SK-N-SH (cell line): ENCODE data around the gene LPP. TPM values are rescaled to one million over a fixed set of nuclear protein-coding genes. Genes with fewer than 3 reads are reported as not detected.

Source experiments
- CTCF ChIA-PET: fragments of 300-600, 350-600 bp; formaldehyde crosslinking; extraction: SDS; loops from one replicate; lab custom pipeline; 2021; lab: Yijun Ruan, JAX
- POLR2A ChIA-PET: fragments of 350-600 bp; sonication (Branson Sonifier 250); formaldehyde crosslinking; extraction: SDS; loops from one replicate; lab custom pipeline; 2020; ENCODE audit warnings: antibody characterized with exemption, inconsistent platforms; lab: Yijun Ruan, JAX
- DNase-seq: peaks from one replicate; pipeline ENCODE4 v3.0.0; 2012
- H2AFZ ChIP-seq: fragments of 200-600 bp; sonication (generic); 2 replicates; pipeline ENCODE4 v1.8.1; 2016; ENCODE audit warnings: antibody characterized with exemption, mild to moderate bottlenecking, low read depth
- H3F3A ChIP-seq: fragments of 200-600 bp; sonication (generic); replicated peaks from 2 replicates; pipeline ENCODE3; 2016; ENCODE audit warnings: antibody characterized with exemption, mild to moderate bottlenecking; ENCODE audit not compliant: insufficient read depth
- H3K27ac ChIP-seq, 2 experiments: fragments of 200-500 bp in 1 of 2; fragments of 200-600 bp in 1 of 2; sonication (Bioruptor generic) in 1 of 2; sonication (generic), shearing (Covaris generic) in 1 of 2; 2 replicates each; pipeline versions ENCODE4 v1.5.1 to v1.6.1; 2014 to 2016; ENCODE audit warnings: low read depth in 2 of 2, inconsistent platforms in 1 of 2, low read length in 1 of 2, mild to moderate bottlenecking in 1 of 2, mixed read lengths in 1 of 2
- H3K27me3 ChIP-seq: fragments of 200-600 bp; sonication (generic), shearing (Covaris generic); 2 replicates; pipeline ENCODE4 v1.6.1; 2016; ENCODE audit warnings: mixed run types; ENCODE audit not compliant: insufficient read depth
- H3K36me3 ChIP-seq, 2 experiments: fragments of 200-500 bp in 1 of 2; fragments of 200-600 bp in 1 of 2; sonication (Bioruptor generic) in 1 of 2; sonication (generic) in 1 of 2; replicated peaks in 1 of 2; 2 replicates each; pipeline versions ENCODE3 to v1.5.1; 2014 to 2016; ENCODE audit warnings: low read length in 1 of 2, mild to moderate bottlenecking in 1 of 2; ENCODE audit not compliant: insufficient read depth in 2 of 2, control insufficient read depth in 1 of 2
- H3K4me1 ChIP-seq, 2 experiments: fragments of 200-500 bp in 1 of 2; fragments of 200-600 bp in 1 of 2; sonication (Bioruptor generic) in 1 of 2; sonication (generic), shearing (Covaris generic) in 1 of 2; 2 replicates each; pipeline versions ENCODE4 v1.5.1 to v1.6.1; 2014 to 2016; ENCODE audit warnings: low read depth in 1 of 2, low read length in 1 of 2, mixed run types in 1 of 2; ENCODE audit not compliant: insufficient read depth in 2 of 2, control insufficient read depth in 1 of 2
- H3K4me2 ChIP-seq: fragments of 200-600 bp; sonication (generic), shearing (Covaris generic); 2 replicates; pipeline ENCODE4 v1.6.1; 2017; ENCODE audit warnings: mixed run types
- H3K4me3 ChIP-seq, 2 experiments: fragments of 200-500 bp in 1 of 2; fragments of 200-600 bp in 1 of 2; sonication (Bioruptor generic) in 1 of 2; sonication (generic), shearing (Covaris generic) in 1 of 2; 2 replicates each; pipeline versions ENCODE4 v1.5.1 to v1.8.1; 2014 to 2016; ENCODE audit warnings: low read depth in 2 of 2, inconsistent platforms in 1 of 2, low read length in 1 of 2, mild to moderate bottlenecking in 1 of 2, mixed read lengths in 1 of 2, moderate library complexity in 1 of 2
- H3K79me2 ChIP-seq: fragments of 200-600 bp; sonication (generic); 2 replicates; pipeline ENCODE4 v1.8.1; 2017; ENCODE audit warnings: mild to moderate bottlenecking; ENCODE audit not compliant: insufficient read depth
- H3K9ac ChIP-seq: fragments of 200-600 bp; sonication (generic); 2 replicates; pipeline ENCODE4 v1.6.1; 2017; ENCODE audit warnings: mixed run types
- H3K9me2 ChIP-seq: fragments of 200-600 bp; sonication (generic); 2 replicates; pipeline ENCODE4 v1.6.1; 2017; ENCODE audit warnings: mixed run types
- H3K9me3 ChIP-seq: fragments of 200-600 bp; sonication (generic); 2 replicates; pipeline ENCODE4 v1.6.1; 2017; ENCODE audit warnings: mixed run types, mild to moderate bottlenecking, moderate library complexity
- H4K20me1 ChIP-seq: fragments of 200-600 bp; sonication (generic); 2 replicates; pipeline ENCODE4 v1.6.1; 2017; ENCODE audit warnings: mild to moderate bottlenecking, mixed run types; ENCODE audit not compliant: insufficient read depth
- CHD2 ChIP-seq: fragments of 150-350 bp; IDR thresholded peaks from 2 replicates; pipeline ENCODE4 v1.6.1; 2018; ENCODE audit warnings: low read length; ENCODE audit not compliant: partially characterized antibody
- ELF1 ChIP-seq: IDR thresholded peaks from 2 replicates; pipeline ENCODE4 v1.4.0; 2012
- EZH2phosphoT487 ChIP-seq: fragments of 200-600 bp; sonication (generic); IDR thresholded peaks from 2 replicates; pipeline ENCODE4 v1.6.1; 2017; ENCODE audit warnings: low read depth, mixed run types, mild to moderate bottlenecking, antibody characterized with exemption, moderate library complexity, borderline replicate concordance
- FOSL2 ChIP-seq: IDR thresholded peaks from 2 replicates; pipeline ENCODE4 v1.4.0; 2012; ENCODE audit warnings: low read depth, mild to moderate bottlenecking, moderate library complexity, borderline replicate concordance
- FOXM1 ChIP-seq: IDR thresholded peaks from 2 replicates; pipeline ENCODE4 v1.4.0; 2012; ENCODE audit warnings: low read depth, mild to moderate bottlenecking
- GABPA ChIP-seq: IDR thresholded peaks from 2 replicates; pipeline ENCODE4 v1.4.0; 2012; ENCODE audit warnings: low read depth, mild to moderate bottlenecking
- IRF3 ChIP-seq: fragments of 150-350 bp; IDR thresholded peaks from 2 replicates; pipeline ENCODE4 v1.6.1; 2016; ENCODE audit warnings: mild to moderate bottlenecking, low read depth, low read length
- JUND ChIP-seq: IDR thresholded peaks from 2 replicates; pipeline ENCODE4 v1.4.0; 2012
- MAX ChIP-seq: IDR thresholded peaks from 2 replicates; pipeline ENCODE4 v1.4.0; 2012; ENCODE audit warnings: low read depth
- MEF2A ChIP-seq: IDR thresholded peaks from 2 replicates; pipeline ENCODE4 v1.4.0; 2012; ENCODE audit warnings: low read depth, borderline replicate concordance
- MXI1 ChIP-seq: IDR thresholded peaks from 2 replicates; pipeline ENCODE4 v1.6.1; 2012; ENCODE audit warnings: mild to moderate bottlenecking, low read depth, low read length, improper control_type of control experiment
- NFIC ChIP-seq: IDR thresholded peaks from 2 replicates; pipeline ENCODE4 v1.4.0; 2012; ENCODE audit warnings: borderline replicate concordance
- PBX3 ChIP-seq: IDR thresholded peaks from 2 replicates; pipeline ENCODE4; 2012
- RAD21 ChIP-seq: IDR thresholded peaks from 2 replicates; pipeline ENCODE4 v1.6.1; 2012; ENCODE audit warnings: mild to moderate bottlenecking, low read length
- RCOR1 ChIP-seq: fragments of 150-350 bp; IDR thresholded peaks from 2 replicates; pipeline ENCODE4 v1.6.1; 2017; ENCODE audit warnings: antibody characterized with exemption, low read length
- SMC3 ChIP-seq: IDR thresholded peaks from 2 replicates; pipeline ENCODE4 v1.6.1; 2012; ENCODE audit warnings: low read depth, low read length, improper control_type of control experiment
- TCF12 ChIP-seq: IDR thresholded peaks from 2 replicates; pipeline ENCODE4 v1.4.0; 2012
- USF1 ChIP-seq: IDR thresholded peaks from 2 replicates; pipeline ENCODE4 v1.4.0; 2012; ENCODE audit warnings: low read depth, borderline replicate concordance
- USF2 ChIP-seq: fragments of 150-350 bp; IDR thresholded peaks from 2 replicates; pipeline ENCODE4 v1.6.1; 2017; ENCODE audit warnings: antibody characterized with exemption, low read length, low read depth, borderline replicate concordance
- ZBTB33 ChIP-seq: IDR thresholded peaks from 2 replicates; pipeline ENCODE4 v1.4.0; 2012; ENCODE audit warnings: low read depth, borderline replicate concordance
- whole genome bisulfite sequencing: methylation state at CpG from one replicate; pipeline ENCODE4 v1.1.6; 2017; ENCODE audit warnings: low lambda C conversion rate; 5-methylcytosine and 5-hydroxymethylcytosine counted together
- polyA plus RNA-seq, 3 experiments: library from polyadenylated mRNA; depleted of rRNA; stranded (reverse); fragments of >200 nt; gene quantifications; 2 replicates each; pipeline ENCODE4 v1.2.3, GENCODE V29; 2012

LPP gene
- polyA plus RNA-seq, 1 of the 3 experiments (the other 2 are of a cell fraction) = 6.6 TPM

- WGBS = 79% methylated on average over 7 of the region's 9 CpGs
- CTCF ChIA-PET = interaction anchor here (1.0 to 1.2 kb wide), 2 partner anchors 20 to 215 kb away, joined by 3 to 4 read pairs; no protein-coding TSS in a partner anchor
- H3K9me3 ChIP-seq = no peaks in the 10 kb centered on the region
- no peak overlapping the region for H2AFZ ChIP-seq
- TF ChIP-seq SMC3 = no peak
- no peak for TF ChIP-seq NFIC
- no peak for TF ChIP-seq IRF3
- TF ChIP-seq RCOR1 = no peak
- TF ChIP-seq ZBTB33 = no peak
- no peak for TF ChIP-seq RAD21
- no peak for TF ChIP-seq JUND
- TF ChIP-seq USF2 = no peak
- no peak for TF ChIP-seq EZH2phosphoT487
- TF ChIP-seq MAX = no peak
- no peak for TF ChIP-seq FOXM1
- no peak for TF ChIP-seq GABPA
- TF ChIP-seq MEF2A = no peak
- TF ChIP-seq PBX3 = no peak
- no peak for TF ChIP-seq USF1
- no peak for TF ChIP-seq TCF12
- TF ChIP-seq MXI1 = no peak
- no peak for TF ChIP-seq ELF1
- TF ChIP-seq FOSL2 = no peak
- no peak for TF ChIP-seq CHD2
- H3K9ac ChIP-seq = no peak overlapping the region
- H3K27me3 ChIP-seq = no peaks in the 10 kb centered on the region
- peaks cover 5% of the 10 kb centered on the region for H3F3A ChIP-seq
- no peaks in the 10 kb centered on the region for H3K9me2 ChIP-seq
- H3K4me3 ChIP-seq = no peak overlapping the region
- H3K36me3 ChIP-seq = no peaks in the 10 kb centered on the region
- no peaks in the 10 kb centered on the region for H3K79me2 ChIP-seq
- H3K27ac ChIP-seq = peak overlapping the region in 1 of 2 experiments; percentile 66; a peak in 2 of 4 replicates
- peak overlapping the region; percentile 15; the same call in 1 of the 2 replicates for H3K4me2 ChIP-seq
- H4K20me1 ChIP-seq = no peaks in the 10 kb centered on the region
- POLR2A ChIA-PET = no interaction called here
- DNase-seq = no peak
- H3K4me1 ChIP-seq = peaks cover 0 to 10% of the 10 kb centered on the region in 2 experiments; a peak in 2 of 4 replicates
These were observed 773.0 kb downstream of the LPP start for GRCh38 chr3:188926741-188927511.
